SK-N-SH (cell line): ENCODE measurements around the gene KCTD3. TPM values are rescaled to one million over a fixed set of nuclear protein-coding genes. Genes with fewer than 3 reads are reported as not detected.

Experiments
- CTCF ChIA-PET: fragments of 300-600, 350-600 bp; formaldehyde crosslinking; extraction: SDS; loops from one replicate; lab custom pipeline; 2021; lab: Yijun Ruan, JAX
- POLR2A ChIA-PET: fragments of 350-600 bp; sonication (Branson Sonifier 250); formaldehyde crosslinking; extraction: SDS; loops from one replicate; lab custom pipeline; 2020; ENCODE audit warnings: antibody characterized with exemption, inconsistent platforms; lab: Yijun Ruan, JAX
- DNase-seq: peaks from one replicate; pipeline ENCODE4 v3.0.0; 2012
- H2AFZ ChIP-seq: fragments of 200-600 bp; sonication (generic); 2 replicates; pipeline ENCODE4 v1.8.1; 2016; ENCODE audit warnings: antibody characterized with exemption, mild to moderate bottlenecking, low read depth
- H3F3A ChIP-seq: fragments of 200-600 bp; sonication (generic); replicated peaks from 2 replicates; pipeline ENCODE3; 2016; ENCODE audit warnings: antibody characterized with exemption, mild to moderate bottlenecking; ENCODE audit not compliant: insufficient read depth
- H3K27ac ChIP-seq, 2 experiments: fragments of 200-500 bp in 1 of 2; fragments of 200-600 bp in 1 of 2; sonication (Bioruptor generic) in 1 of 2; sonication (generic), shearing (Covaris generic) in 1 of 2; 2 replicates each; pipeline versions ENCODE4 v1.5.1 to v1.6.1; 2014 to 2016; ENCODE audit warnings: low read depth in 2 of 2, inconsistent platforms in 1 of 2, low read length in 1 of 2, mild to moderate bottlenecking in 1 of 2, mixed read lengths in 1 of 2
- H3K27me3 ChIP-seq: fragments of 200-600 bp; sonication (generic), shearing (Covaris generic); 2 replicates; pipeline ENCODE4 v1.6.1; 2016; ENCODE audit warnings: mixed run types; ENCODE audit not compliant: insufficient read depth
- H3K36me3 ChIP-seq, 2 experiments: fragments of 200-500 bp in 1 of 2; fragments of 200-600 bp in 1 of 2; sonication (Bioruptor generic) in 1 of 2; sonication (generic) in 1 of 2; replicated peaks in 1 of 2; 2 replicates each; pipeline versions ENCODE3 to v1.5.1; 2014 to 2016; ENCODE audit warnings: low read length in 1 of 2, mild to moderate bottlenecking in 1 of 2; ENCODE audit not compliant: insufficient read depth in 2 of 2, control insufficient read depth in 1 of 2
- H3K4me1 ChIP-seq, 2 experiments: fragments of 200-500 bp in 1 of 2; fragments of 200-600 bp in 1 of 2; sonication (Bioruptor generic) in 1 of 2; sonication (generic), shearing (Covaris generic) in 1 of 2; 2 replicates each; pipeline versions ENCODE4 v1.5.1 to v1.6.1; 2014 to 2016; ENCODE audit warnings: low read depth in 1 of 2, low read length in 1 of 2, mixed run types in 1 of 2; ENCODE audit not compliant: insufficient read depth in 2 of 2, control insufficient read depth in 1 of 2
- H3K4me2 ChIP-seq: fragments of 200-600 bp; sonication (generic), shearing (Covaris generic); 2 replicates; pipeline ENCODE4 v1.6.1; 2017; ENCODE audit warnings: mixed run types
- H3K4me3 ChIP-seq, 2 experiments: fragments of 200-500 bp in 1 of 2; fragments of 200-600 bp in 1 of 2; sonication (Bioruptor generic) in 1 of 2; sonication (generic), shearing (Covaris generic) in 1 of 2; 2 replicates each; pipeline versions ENCODE4 v1.5.1 to v1.8.1; 2014 to 2016; ENCODE audit warnings: low read depth in 2 of 2, inconsistent platforms in 1 of 2, low read length in 1 of 2, mild to moderate bottlenecking in 1 of 2, mixed read lengths in 1 of 2, moderate library complexity in 1 of 2
- H3K79me2 ChIP-seq: fragments of 200-600 bp; sonication (generic); 2 replicates; pipeline ENCODE4 v1.8.1; 2017; ENCODE audit warnings: mild to moderate bottlenecking; ENCODE audit not compliant: insufficient read depth
- H3K9ac ChIP-seq: fragments of 200-600 bp; sonication (generic); 2 replicates; pipeline ENCODE4 v1.6.1; 2017; ENCODE audit warnings: mixed run types
- H3K9me2 ChIP-seq: fragments of 200-600 bp; sonication (generic); 2 replicates; pipeline ENCODE4 v1.6.1; 2017; ENCODE audit warnings: mixed run types
- H3K9me3 ChIP-seq: fragments of 200-600 bp; sonication (generic); 2 replicates; pipeline ENCODE4 v1.6.1; 2017; ENCODE audit warnings: mixed run types, mild to moderate bottlenecking, moderate library complexity
- H4K20me1 ChIP-seq: fragments of 200-600 bp; sonication (generic); 2 replicates; pipeline ENCODE4 v1.6.1; 2017; ENCODE audit warnings: mild to moderate bottlenecking, mixed run types; ENCODE audit not compliant: insufficient read depth
- CHD2 ChIP-seq: fragments of 150-350 bp; IDR thresholded peaks from 2 replicates; pipeline ENCODE4 v1.6.1; 2018; ENCODE audit warnings: low read length; ENCODE audit not compliant: partially characterized antibody
- ELF1 ChIP-seq: IDR thresholded peaks from 2 replicates; pipeline ENCODE4 v1.4.0; 2012
- EP300 ChIP-seq, 2 experiments: IDR thresholded peaks; 2 replicates each; pipeline versions ENCODE4 v1.4.0 to v1.6.1; 2012; ENCODE audit warnings: borderline replicate concordance in 1 of 2, low read depth in 1 of 2, low read length in 1 of 2
- EZH2phosphoT487 ChIP-seq: fragments of 200-600 bp; sonication (generic); IDR thresholded peaks from 2 replicates; pipeline ENCODE4 v1.6.1; 2017; ENCODE audit warnings: low read depth, mixed run types, mild to moderate bottlenecking, antibody characterized with exemption, moderate library complexity, borderline replicate concordance
- FOXJ3 ChIP-seq: sonication (generic); formaldehyde crosslinking; IDR thresholded peaks from 2 replicates; pipeline ENCODE4 v1.5.1; 2020; ENCODE audit warnings: mild to moderate bottlenecking, missing genetic modification reagents
- FOXM1 ChIP-seq: IDR thresholded peaks from 2 replicates; pipeline ENCODE4 v1.4.0; 2012; ENCODE audit warnings: low read depth, mild to moderate bottlenecking
- GATA2 ChIP-seq: sonication (generic); formaldehyde crosslinking; IDR thresholded peaks from 2 replicates; pipeline ENCODE4 v1.5.0; 2020; ENCODE audit warnings: mild to moderate bottlenecking, missing genetic modification reagents
- MXI1 ChIP-seq: IDR thresholded peaks from 2 replicates; pipeline ENCODE4 v1.6.1; 2012; ENCODE audit warnings: mild to moderate bottlenecking, low read depth, low read length, improper control_type of control experiment
- POLR2AphosphoS5 ChIP-seq: IDR thresholded peaks from 2 replicates; pipeline ENCODE4 v1.6.1; 2012; ENCODE audit warnings: low read depth, low read length
- RFX5 ChIP-seq: IDR thresholded peaks from 2 replicates; pipeline ENCODE4 v1.6.1; 2012; ENCODE audit warnings: mild to moderate bottlenecking, improper control_type of control experiment, low read length
- SMC3 ChIP-seq: IDR thresholded peaks from 2 replicates; pipeline ENCODE4 v1.6.1; 2012; ENCODE audit warnings: low read depth, low read length, improper control_type of control experiment
- TCF12 ChIP-seq: IDR thresholded peaks from 2 replicates; pipeline ENCODE4 v1.4.0; 2012
- TEAD4 ChIP-seq: IDR thresholded peaks from 2 replicates; pipeline ENCODE4 v1.4.0; 2012; ENCODE audit warnings: mild to moderate bottlenecking, borderline replicate concordance; ENCODE audit not compliant: insufficient read depth
- polyA plus RNA-seq, 3 experiments: library from polyadenylated mRNA; depleted of rRNA; stranded (reverse); fragments of >200 nt; gene quantifications; 2 replicates each; pipeline ENCODE4 v1.2.3, GENCODE V29; 2012
- TF ChIP-seq, protein P1 (sequence below): IDR thresholded peaks from 2 replicates; pipeline ENCODE4 v1.6.1; 2012; ENCODE audit warnings: mild to moderate bottlenecking, low read depth, low read length, moderate library complexity
- TF ChIP-seq, protein P2 (sequence below): IDR thresholded peaks from 2 replicates; pipeline ENCODE4; 2012
- TF ChIP-seq, protein P3 (sequence below): IDR thresholded peaks from 2 replicates; pipeline ENCODE4 v1.4.0; 2012; ENCODE audit warnings: low read depth, borderline replicate concordance
- TF ChIP-seq, protein P4 (sequence below): fragments of 150-350 bp; IDR thresholded peaks from 2 replicates; pipeline ENCODE4 v1.6.1; 2016; ENCODE audit warnings: mild to moderate bottlenecking, low read depth, low read length
- TF ChIP-seq, protein P5 (sequence below): IDR thresholded peaks from 2 replicates; pipeline ENCODE4 v1.4.0; 2012; ENCODE audit warnings: low read depth
- TF ChIP-seq, protein P6 (sequence below): IDR thresholded peaks from 2 replicates; pipeline ENCODE4 v1.4.0; 2012; ENCODE audit warnings: low read depth, borderline replicate concordance

Gene KCTD3
- polyA plus RNA-seq, 1 of the 3 experiments (the other 2 are of a cell fraction): 34.8 TPM

DNA sequence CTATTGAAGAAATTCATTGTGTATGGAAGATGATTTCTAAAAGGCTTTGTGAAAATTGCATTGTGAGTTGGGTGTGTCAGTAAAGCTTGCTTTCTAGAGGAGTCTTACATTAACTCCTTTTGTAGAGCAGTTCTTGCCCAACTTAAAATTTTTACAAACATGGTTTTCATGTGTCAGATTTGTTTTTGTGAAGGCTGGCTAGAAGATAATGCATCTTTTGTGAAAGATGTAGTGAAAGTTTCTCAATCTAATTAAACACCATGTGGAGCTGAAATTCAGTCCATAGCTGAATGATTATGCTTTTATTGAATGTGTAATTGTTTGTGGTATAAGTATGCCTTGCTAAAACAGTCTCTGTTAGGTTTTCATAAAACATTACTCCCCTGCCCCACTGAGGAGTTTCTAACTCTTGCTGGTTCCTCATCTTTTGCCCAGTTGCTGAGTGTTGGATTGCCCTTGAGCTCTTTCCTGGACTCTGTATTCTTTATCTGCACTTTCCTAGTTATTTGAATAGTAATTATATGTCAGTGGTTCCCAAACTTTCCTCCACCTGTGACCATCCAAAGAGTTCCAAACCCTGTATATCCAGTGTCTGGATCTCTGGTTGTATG is 38.0 kb downstream of the KCTD3 start:
- Histone ChIP-seq H2AFZ (no peak overlapping the region), H3K27me3 (no peaks in the 10 kb centered on the region), H3F3A (no peaks in the 10 kb centered on the region), H3K9me2 (no peaks in the 10 kb centered on the region), H3K79me2 (no peaks in the 10 kb centered on the region), H3K9me3 (no peaks in the 10 kb centered on the region)
- no peak for DNase-seq
- POLR2A ChIA-PET: no interaction called here
- TF ChIP-seq SMC3: no peak
- TF ChIP-seq, protein P1, sequence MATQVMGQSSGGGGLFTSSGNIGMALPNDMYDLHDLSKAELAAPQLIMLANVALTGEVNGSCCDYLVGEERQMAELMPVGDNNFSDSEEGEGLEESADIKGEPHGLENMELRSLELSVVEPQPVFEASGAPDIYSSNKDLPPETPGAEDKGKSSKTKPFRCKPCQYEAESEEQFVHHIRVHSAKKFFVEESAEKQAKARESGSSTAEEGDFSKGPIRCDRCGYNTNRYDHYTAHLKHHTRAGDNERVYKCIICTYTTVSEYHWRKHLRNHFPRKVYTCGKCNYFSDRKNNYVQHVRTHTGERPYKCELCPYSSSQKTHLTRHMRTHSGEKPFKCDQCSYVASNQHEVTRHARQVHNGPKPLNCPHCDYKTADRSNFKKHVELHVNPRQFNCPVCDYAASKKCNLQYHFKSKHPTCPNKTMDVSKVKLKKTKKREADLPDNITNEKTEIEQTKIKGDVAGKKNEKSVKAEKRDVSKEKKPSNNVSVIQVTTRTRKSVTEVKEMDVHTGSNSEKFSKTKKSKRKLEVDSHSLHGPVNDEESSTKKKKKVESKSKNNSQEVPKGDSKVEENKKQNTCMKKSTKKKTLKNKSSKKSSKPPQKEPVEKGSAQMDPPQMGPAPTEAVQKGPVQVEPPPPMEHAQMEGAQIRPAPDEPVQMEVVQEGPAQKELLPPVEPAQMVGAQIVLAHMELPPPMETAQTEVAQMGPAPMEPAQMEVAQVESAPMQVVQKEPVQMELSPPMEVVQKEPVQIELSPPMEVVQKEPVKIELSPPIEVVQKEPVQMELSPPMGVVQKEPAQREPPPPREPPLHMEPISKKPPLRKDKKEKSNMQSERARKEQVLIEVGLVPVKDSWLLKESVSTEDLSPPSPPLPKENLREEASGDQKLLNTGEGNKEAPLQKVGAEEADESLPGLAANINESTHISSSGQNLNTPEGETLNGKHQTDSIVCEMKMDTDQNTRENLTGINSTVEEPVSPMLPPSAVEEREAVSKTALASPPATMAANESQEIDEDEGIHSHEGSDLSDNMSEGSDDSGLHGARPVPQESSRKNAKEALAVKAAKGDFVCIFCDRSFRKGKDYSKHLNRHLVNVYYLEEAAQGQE: no peak
- TF ChIP-seq POLR2AphosphoS5: no peak
- no peak for TF ChIP-seq GATA2 (CRISPR knock-in tag)
- TF ChIP-seq, protein P2, sequence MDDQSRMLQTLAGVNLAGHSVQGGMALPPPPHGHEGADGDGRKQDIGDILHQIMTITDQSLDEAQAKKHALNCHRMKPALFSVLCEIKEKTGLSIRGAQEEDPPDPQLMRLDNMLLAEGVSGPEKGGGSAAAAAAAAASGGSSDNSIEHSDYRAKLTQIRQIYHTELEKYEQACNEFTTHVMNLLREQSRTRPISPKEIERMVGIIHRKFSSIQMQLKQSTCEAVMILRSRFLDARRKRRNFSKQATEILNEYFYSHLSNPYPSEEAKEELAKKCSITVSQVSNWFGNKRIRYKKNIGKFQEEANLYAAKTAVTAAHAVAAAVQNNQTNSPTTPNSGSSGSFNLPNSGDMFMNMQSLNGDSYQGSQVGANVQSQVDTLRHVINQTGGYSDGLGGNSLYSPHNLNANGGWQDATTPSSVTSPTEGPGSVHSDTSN: no peak
- TF ChIP-seq MXI1: no peak
- TF ChIP-seq, protein P3, sequence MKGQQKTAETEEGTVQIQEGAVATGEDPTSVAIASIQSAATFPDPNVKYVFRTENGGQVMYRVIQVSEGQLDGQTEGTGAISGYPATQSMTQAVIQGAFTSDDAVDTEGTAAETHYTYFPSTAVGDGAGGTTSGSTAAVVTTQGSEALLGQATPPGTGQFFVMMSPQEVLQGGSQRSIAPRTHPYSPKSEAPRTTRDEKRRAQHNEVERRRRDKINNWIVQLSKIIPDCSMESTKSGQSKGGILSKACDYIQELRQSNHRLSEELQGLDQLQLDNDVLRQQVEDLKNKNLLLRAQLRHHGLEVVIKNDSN: no peak
- TF ChIP-seq RFX5: no peak
- TF ChIP-seq ELF1: no peak
- no peak for TF ChIP-seq CHD2
- TF ChIP-seq, protein P4, sequence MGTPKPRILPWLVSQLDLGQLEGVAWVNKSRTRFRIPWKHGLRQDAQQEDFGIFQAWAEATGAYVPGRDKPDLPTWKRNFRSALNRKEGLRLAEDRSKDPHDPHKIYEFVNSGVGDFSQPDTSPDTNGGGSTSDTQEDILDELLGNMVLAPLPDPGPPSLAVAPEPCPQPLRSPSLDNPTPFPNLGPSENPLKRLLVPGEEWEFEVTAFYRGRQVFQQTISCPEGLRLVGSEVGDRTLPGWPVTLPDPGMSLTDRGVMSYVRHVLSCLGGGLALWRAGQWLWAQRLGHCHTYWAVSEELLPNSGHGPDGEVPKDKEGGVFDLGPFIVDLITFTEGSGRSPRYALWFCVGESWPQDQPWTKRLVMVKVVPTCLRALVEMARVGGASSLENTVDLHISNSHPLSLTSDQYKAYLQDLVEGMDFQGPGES: no peak
- TF ChIP-seq FOXM1: no peak
- no peak for TF ChIP-seq TEAD4
- TF ChIP-seq, protein P5, sequence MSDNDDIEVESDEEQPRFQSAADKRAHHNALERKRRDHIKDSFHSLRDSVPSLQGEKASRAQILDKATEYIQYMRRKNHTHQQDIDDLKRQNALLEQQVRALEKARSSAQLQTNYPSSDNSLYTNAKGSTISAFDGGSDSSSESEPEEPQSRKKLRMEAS: no peak
- no peak for TF ChIP-seq EP300 (IDR thresholded peaks at IDR 0.05; ENCODE audit: borderline replicate concordance in 1 of 2, low read depth in 1 of 2, low read length in 1 of 2)
- TF ChIP-seq EZH2phosphoT487: no peak
- no peak for TF ChIP-seq TCF12
- TF ChIP-seq FOXJ3 (CRISPR knock-in tag): no peak
- TF ChIP-seq, protein P6, sequence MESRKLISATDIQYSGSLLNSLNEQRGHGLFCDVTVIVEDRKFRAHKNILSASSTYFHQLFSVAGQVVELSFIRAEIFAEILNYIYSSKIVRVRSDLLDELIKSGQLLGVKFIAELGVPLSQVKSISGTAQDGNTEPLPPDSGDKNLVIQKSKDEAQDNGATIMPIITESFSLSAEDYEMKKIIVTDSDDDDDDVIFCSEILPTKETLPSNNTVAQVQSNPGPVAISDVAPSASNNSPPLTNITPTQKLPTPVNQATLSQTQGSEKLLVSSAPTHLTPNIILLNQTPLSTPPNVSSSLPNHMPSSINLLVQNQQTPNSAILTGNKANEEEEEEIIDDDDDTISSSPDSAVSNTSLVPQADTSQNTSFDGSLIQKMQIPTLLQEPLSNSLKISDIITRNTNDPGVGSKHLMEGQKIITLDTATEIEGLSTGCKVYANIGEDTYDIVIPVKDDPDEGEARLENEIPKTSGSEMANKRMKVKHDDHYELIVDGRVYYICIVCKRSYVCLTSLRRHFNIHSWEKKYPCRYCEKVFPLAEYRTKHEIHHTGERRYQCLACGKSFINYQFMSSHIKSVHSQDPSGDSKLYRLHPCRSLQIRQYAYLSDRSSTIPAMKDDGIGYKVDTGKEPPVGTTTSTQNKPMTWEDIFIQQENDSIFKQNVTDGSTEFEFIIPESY: no peak
- TF ChIP-seq, all 33 proteins: peak for 0
- Histone ChIP-seq H3K4me1 (peaks cover 0 to 3% of the 10 kb centered on the region in 2 experiments; a peak in 2 of 4 replicates), H3K9ac (no peak overlapping the region), H3K4me3 (no peak overlapping the region), H4K20me1 (no peaks in the 10 kb centered on the region), H3K27ac (no peak overlapping the region), H3K4me2 (no peak overlapping the region), H3K36me3 (peaks cover 39 to 77% of the 10 kb centered on the region in 2 experiments)
- CTCF ChIA-PET: interaction anchor here (0.6 to 1.7 kb wide), 5 partner anchors 14 to 179 kb away, joined by 3 read pairs; no protein-coding TSS in a partner anchor
